Measurements from ENCODE around the gene CTNNA3. TPM values are rescaled to one million over a fixed set of nuclear protein-coding genes. Genes with fewer than 3 reads are reported as not detected.

CTNNA3 gene
- polyA plus RNA-seq, 1 donor from 2014 or later: 0.14 TPM

- TF ChIP-seq EZH2 (IDR thresholded peaks at IDR 0.05; ENCODE audit: borderline replicate concordance, insufficient read depth, low read length, poor library complexity, severe bottlenecking): no peak
- TF ChIP-seq, protein P1, sequence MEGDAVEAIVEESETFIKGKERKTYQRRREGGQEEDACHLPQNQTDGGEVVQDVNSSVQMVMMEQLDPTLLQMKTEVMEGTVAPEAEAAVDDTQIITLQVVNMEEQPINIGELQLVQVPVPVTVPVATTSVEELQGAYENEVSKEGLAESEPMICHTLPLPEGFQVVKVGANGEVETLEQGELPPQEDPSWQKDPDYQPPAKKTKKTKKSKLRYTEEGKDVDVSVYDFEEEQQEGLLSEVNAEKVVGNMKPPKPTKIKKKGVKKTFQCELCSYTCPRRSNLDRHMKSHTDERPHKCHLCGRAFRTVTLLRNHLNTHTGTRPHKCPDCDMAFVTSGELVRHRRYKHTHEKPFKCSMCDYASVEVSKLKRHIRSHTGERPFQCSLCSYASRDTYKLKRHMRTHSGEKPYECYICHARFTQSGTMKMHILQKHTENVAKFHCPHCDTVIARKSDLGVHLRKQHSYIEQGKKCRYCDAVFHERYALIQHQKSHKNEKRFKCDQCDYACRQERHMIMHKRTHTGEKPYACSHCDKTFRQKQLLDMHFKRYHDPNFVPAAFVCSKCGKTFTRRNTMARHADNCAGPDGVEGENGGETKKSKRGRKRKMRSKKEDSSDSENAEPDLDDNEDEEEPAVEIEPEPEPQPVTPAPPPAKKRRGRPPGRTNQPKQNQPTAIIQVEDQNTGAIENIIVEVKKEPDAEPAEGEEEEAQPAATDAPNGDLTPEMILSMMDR (IDR thresholded peaks at IDR 0.05; ENCODE audit: poor library complexity, severe bottlenecking): no peak
- no peak for TF ChIP-seq RAD21 (conservative IDR thresholded peaks at IDR 0.05)
- TF ChIP-seq EP300 (conservative IDR thresholded peaks at IDR 0.05; ENCODE audit: poor library complexity, severe bottlenecking): no peak
- no peak for TF ChIP-seq REST (IDR thresholded peaks at IDR 0.05; ENCODE audit: borderline replicate concordance)
- no peak for TF ChIP-seq SMC3 (conservative IDR thresholded peaks at IDR 0.05; ENCODE audit: poor library complexity)
- no peak for TF ChIP-seq TAF1 (IDR thresholded peaks at IDR 0.05; ENCODE audit: low read depth)
- TF ChIP-seq MXI1 (conservative IDR thresholded peaks at IDR 0.05; ENCODE audit: poor library complexity, severe bottlenecking): no peak
- no peak for TF ChIP-seq POLR2AphosphoS5 (IDR thresholded peaks at IDR 0.05)
- Histone ChIP-seq H3K9me3 (ENCODE audit: low read length) (no peaks in the 10 kb centered on the region), H3K27ac (ENCODE audit: low read length) (no peak overlapping the region), H3K9ac (ENCODE audit: low read length) (no peak overlapping the region), H2AFZ (ENCODE audit: low read depth, low read length) (no peak overlapping the region), H3K4me2 (ENCODE audit: low read length) (no peak overlapping the region), H3F3A (ENCODE audit: insufficient read depth, low read length, poor library complexity, severe bottlenecking) (no peaks in the 10 kb centered on the region), H3K27me3 (ENCODE audit: insufficient read depth, low read depth, low read length) (no peaks in the 10 kb centered on the region), H3K36me3 (ENCODE audit: insufficient read depth, low read length) (no peaks in the 10 kb centered on the region), H4K20me1 (ENCODE audit: insufficient read depth) (no peaks in the 10 kb centered on the region), H3K4me3 (ENCODE audit: low read length) (no peak overlapping the region), H3K9me2 (ENCODE audit: insufficient read depth, low read length) (no peaks in the 10 kb centered on the region), H3K79me2 (replicated peaks; ENCODE audit: insufficient read depth, low read length) (no peaks in the 10 kb centered on the region)
Observed at GRCh38 chr10:66862687-66863258, 833.2 kb downstream of the CTNNA3 start.

GRCh38 chr10:66860376-66860945, 835.5 kb downstream of the CTNNA3 start:
- no peak overlapping the region for H2AFZ ChIP-seq (ENCODE audit: low read depth, low read length)
- no peaks in the 10 kb centered on the region for H3K79me2 ChIP-seq (replicated peaks; ENCODE audit: insufficient read depth, low read length)
- no peaks in the 10 kb centered on the region for H3K36me3 ChIP-seq (ENCODE audit: insufficient read depth, low read length)
- no peak overlapping the region for H3K9ac ChIP-seq (ENCODE audit: low read length)
- no peak overlapping the region for H3K27ac ChIP-seq (ENCODE audit: low read length)
- no peaks in the 10 kb centered on the region for H3F3A ChIP-seq (ENCODE audit: insufficient read depth, low read length, poor library complexity, severe bottlenecking)
- no peaks in the 10 kb centered on the region for H3K27me3 ChIP-seq (ENCODE audit: insufficient read depth, low read depth, low read length)
- no peaks in the 10 kb centered on the region for H4K20me1 ChIP-seq (ENCODE audit: insufficient read depth)
- H3K9me3 ChIP-seq (ENCODE audit: low read length): no peaks in the 10 kb centered on the region
- H3K4me3 ChIP-seq (ENCODE audit: low read length): no peak overlapping the region
- no peak for TF ChIP-seq REST (IDR thresholded peaks at IDR 0.05; ENCODE audit: borderline replicate concordance)
- TF ChIP-seq EP300 (conservative IDR thresholded peaks at IDR 0.05; ENCODE audit: poor library complexity, severe bottlenecking): peak; percentile 87
- TF ChIP-seq POLR2AphosphoS5 (IDR thresholded peaks at IDR 0.05): peak; percentile 86
- no peak for TF ChIP-seq SMC3 (conservative IDR thresholded peaks at IDR 0.05; ENCODE audit: poor library complexity)
- no peak for TF ChIP-seq EZH2 (IDR thresholded peaks at IDR 0.05; ENCODE audit: borderline replicate concordance, insufficient read depth, low read length, poor library complexity, severe bottlenecking)
- TF ChIP-seq, protein P1 (IDR thresholded peaks at IDR 0.05; ENCODE audit: poor library complexity, severe bottlenecking): no peak
- TF ChIP-seq RAD21 (conservative IDR thresholded peaks at IDR 0.05): no peak
- TF ChIP-seq MXI1 (conservative IDR thresholded peaks at IDR 0.05; ENCODE audit: poor library complexity, severe bottlenecking): no peak
- no peak for TF ChIP-seq TAF1 (IDR thresholded peaks at IDR 0.05; ENCODE audit: low read depth)
- H3K4me2 ChIP-seq (ENCODE audit: low read length): no peak overlapping the region
- no peaks in the 10 kb centered on the region for H3K9me2 ChIP-seq (ENCODE audit: insufficient read depth, low read length)
